Measurements from ENCODE around the gene NEUROG1. TPM values are rescaled to one million over a fixed set of nuclear protein-coding genes. Genes with fewer than 3 reads are reported as not detected.

Gene NEUROG1, protein sequence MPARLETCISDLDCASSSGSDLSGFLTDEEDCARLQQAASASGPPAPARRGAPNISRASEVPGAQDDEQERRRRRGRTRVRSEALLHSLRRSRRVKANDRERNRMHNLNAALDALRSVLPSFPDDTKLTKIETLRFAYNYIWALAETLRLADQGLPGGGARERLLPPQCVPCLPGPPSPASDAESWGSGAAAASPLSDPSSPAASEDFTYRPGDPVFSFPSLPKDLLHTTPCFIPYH
- total RNA-seq (not detected), polyA plus RNA-seq (not detected)
- long read RNA-seq, donor 1, result 0 reads
- long read RNA-seq, donor 2, result 0 reads

- intact Hi-C loops (cut with DNase I), result no loop called here
- Histone ChIP-seq H3K36me3 (ENCODE audit: control insufficient read depth in 1 of 2, insufficient read depth in 2 of 2, low read length in 1 of 2) (no peaks in the 10 kb centered on the region), H3K27me3 (ENCODE audit: control insufficient read depth in 1 of 2, insufficient read depth in 2 of 2, low read length in 1 of 2) (no peaks in the 10 kb centered on the region), H3K9me3 (ENCODE audit: control insufficient read depth, low read length) (no peaks in the 10 kb centered on the region), H3K27ac (ENCODE audit: low read depth in 1 of 2, low read length in 2 of 2) (no peak within 1 kb of the TSS), H3K4me3 (ENCODE audit: low read length in 2 of 2) (no peak within 1 kb of the TSS), H3K4me1 (ENCODE audit: control insufficient read depth in 1 of 2, insufficient read depth in 2 of 2, low read length in 2 of 2) (no peaks in the 10 kb centered on the region)
- DNase-seq (no peak), ATAC-seq (ENCODE audit: low FRiP score) (no peak)
- 2 to 3% methylated on average over 74 of the region's 74 CpGs for WGBS, 2 donors
These were observed at the start of gene NEUROG1 for GRCh38 chr5:135535820-135536801. TSS of gene NEUROG1 (minus strand) at chr5:135535964. CDS start at chr5:135535690, 274 bp downstream.

DNA sequence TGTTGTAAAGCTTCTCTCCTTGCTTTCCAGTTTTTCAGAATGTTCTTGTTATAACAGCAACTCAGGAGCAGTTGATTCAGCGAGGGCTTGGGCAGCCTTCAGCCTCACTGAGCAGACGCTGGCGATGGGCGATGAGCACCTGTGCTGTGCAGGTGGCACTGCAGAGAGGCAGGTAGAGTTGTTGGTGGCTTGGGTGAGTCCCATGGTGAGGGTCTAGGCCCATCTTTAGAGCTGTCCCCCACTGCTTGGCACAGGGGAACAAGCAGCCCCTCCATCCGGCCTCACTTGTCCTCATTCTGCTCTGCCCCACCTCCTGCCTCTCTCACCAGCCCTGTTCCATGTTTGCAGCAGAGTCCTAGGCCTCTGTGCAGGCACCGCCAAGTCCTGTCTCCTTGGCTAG is 49.2 kb upstream of the NEUROG1 start:
- Histone ChIP-seq H3K9me3 (ENCODE audit: control insufficient read depth, low read length) (no peaks in the 10 kb centered on the region), H3K27ac (ENCODE audit: low read depth in 1 of 2, low read length in 2 of 2) (no peak overlapping the region), H3K27me3 (ENCODE audit: control insufficient read depth in 1 of 2, insufficient read depth in 2 of 2, low read length in 1 of 2) (no peaks in the 10 kb centered on the region), H3K4me1 (ENCODE audit: control insufficient read depth in 1 of 2, insufficient read depth in 2 of 2, low read length in 2 of 2) (no peaks in the 10 kb centered on the region), H3K36me3 (ENCODE audit: control insufficient read depth in 1 of 2, insufficient read depth in 2 of 2, low read length in 1 of 2) (no peaks in the 10 kb centered on the region), H3K4me3 (ENCODE audit: low read length in 2 of 2) (no peak overlapping the region)
- DNase-seq (no peak), ATAC-seq (ENCODE audit: low FRiP score) (no peak)
- 77 to 89% methylated on average over 6 of the region's 6 CpGs for WGBS, 2 donors
- intact Hi-C loops (cut with DNase I), result no loop called here

DNA sequence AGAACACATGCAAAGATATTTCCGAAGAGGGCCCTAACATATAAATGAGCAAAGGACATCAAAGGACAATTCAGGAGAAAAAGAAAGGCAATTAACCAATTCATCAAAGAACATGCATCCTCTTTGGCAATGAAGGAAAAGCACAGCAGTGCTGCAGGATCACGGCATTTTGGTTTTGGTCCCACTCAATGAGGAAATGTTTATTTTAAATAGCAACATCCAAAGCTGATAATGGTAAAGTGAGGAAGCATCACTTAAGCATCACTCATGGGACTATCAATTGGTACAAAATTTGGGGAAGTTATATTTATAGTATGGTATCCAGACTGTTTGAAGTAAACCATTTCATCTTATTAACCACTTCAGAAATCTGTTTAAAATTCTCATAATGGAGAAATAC is 48.5 kb upstream of the NEUROG1 start:
- H3K27ac ChIP-seq (ENCODE audit: low read depth in 1 of 2, low read length in 2 of 2), result no peak overlapping the region
- 58 to 64% methylated on average over 2 of the region's 2 CpGs for WGBS, 2 donors
- no peaks in the 10 kb centered on the region for H3K27me3 ChIP-seq (ENCODE audit: control insufficient read depth in 1 of 2, insufficient read depth in 2 of 2, low read length in 1 of 2)

GRCh38 chr5:135582099-135582781 is 46.5 kb upstream of the NEUROG1 start:
- DNase-seq (no peak), ATAC-seq (ENCODE audit: low FRiP score) (no peak)
- no peaks in the 10 kb centered on the region for H3K27me3 ChIP-seq (ENCODE audit: control insufficient read depth in 1 of 2, insufficient read depth in 2 of 2, low read length in 1 of 2)
- H3K36me3 ChIP-seq (ENCODE audit: control insufficient read depth in 1 of 2, insufficient read depth in 2 of 2, low read length in 1 of 2), result no peaks in the 10 kb centered on the region
- H3K9me3 ChIP-seq (ENCODE audit: control insufficient read depth, low read length), result no peaks in the 10 kb centered on the region
- WGBS, 2 donors, result 50 to 56% methylated on average over 6 of the region's 6 CpGs
- H3K27ac ChIP-seq (ENCODE audit: low read depth in 1 of 2, low read length in 2 of 2), result no peak overlapping the region
- H3K4me3 ChIP-seq (ENCODE audit: low read length in 2 of 2), result no peak overlapping the region
- intact Hi-C loops (cut with DNase I), result no loop called here
- no peaks in the 10 kb centered on the region for H3K4me1 ChIP-seq (ENCODE audit: control insufficient read depth in 1 of 2, insufficient read depth in 2 of 2, low read length in 2 of 2)

More for the DNA sequence above, 48.5 kb upstream of the NEUROG1 start:
- intact Hi-C loops (cut with DNase I), result no loop called here
- Histone ChIP-seq H3K4me1 (ENCODE audit: control insufficient read depth in 1 of 2, insufficient read depth in 2 of 2, low read length in 2 of 2) (no peaks in the 10 kb centered on the region), H3K36me3 (ENCODE audit: control insufficient read depth in 1 of 2, insufficient read depth in 2 of 2, low read length in 1 of 2) (no peaks in the 10 kb centered on the region), H3K9me3 (ENCODE audit: control insufficient read depth, low read length) (no peaks in the 10 kb centered on the region), H3K4me3 (ENCODE audit: low read length in 2 of 2) (no peak overlapping the region)
- DNase-seq (no peak), ATAC-seq (ENCODE audit: low FRiP score) (no peak)

DNA sequence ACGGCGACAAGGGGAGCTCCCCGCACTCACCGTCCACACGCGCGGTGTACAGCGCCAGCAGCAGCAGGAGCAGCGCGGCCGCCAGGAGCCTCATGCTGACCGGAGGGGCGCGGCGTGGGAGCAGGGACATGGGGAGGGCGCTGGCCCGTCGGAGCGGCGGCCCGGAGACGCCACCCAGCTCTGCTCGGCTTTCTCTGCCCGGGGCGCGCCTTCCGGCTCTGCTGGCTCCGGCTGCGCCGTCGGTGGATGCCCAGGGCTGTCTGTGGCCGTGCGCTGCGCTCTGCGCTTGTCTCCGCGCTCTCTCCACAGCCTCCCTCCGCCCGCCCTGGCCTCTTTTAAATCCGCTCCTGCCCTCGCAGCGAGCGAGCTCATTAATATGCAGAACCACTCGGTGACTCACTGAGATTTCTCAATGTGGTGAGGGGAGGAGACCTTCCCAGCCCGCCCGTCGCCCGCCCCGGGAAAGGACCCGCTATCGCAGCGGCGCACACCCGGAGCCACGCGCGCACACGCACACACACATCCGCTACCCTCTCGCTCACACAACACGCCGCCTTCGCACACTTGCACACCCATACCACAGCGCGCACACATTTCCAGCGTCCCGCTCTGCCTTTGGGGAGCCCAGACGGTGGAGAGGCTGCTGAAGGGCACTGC is 43.0 kb upstream of the NEUROG1 start, which contains the start of gene CXCL14:
Gene CXCL14 (minus strand): TSS at position 307 of the 657 bp plus-strand sequence. CDS start 213 bp downstream, at position 94.
- no peaks in the 10 kb centered on the region for H3K36me3 ChIP-seq (ENCODE audit: control insufficient read depth in 1 of 2, insufficient read depth in 2 of 2, low read length in 1 of 2)
- H3K4me3 ChIP-seq (ENCODE audit: low read length in 2 of 2), result no peak within 1 kb of the TSS
- intact Hi-C loops (cut with DNase I), result no loop called here
- H3K4me1 ChIP-seq (ENCODE audit: control insufficient read depth in 1 of 2, insufficient read depth in 2 of 2, low read length in 2 of 2), result no peaks in the 10 kb centered on the region
- 0 to 1% methylated on average over 44 to 68 of the region's 68 CpGs for WGBS, 2 donors
- no peak within 1 kb of the TSS for H3K27ac ChIP-seq (ENCODE audit: low read depth in 1 of 2, low read length in 2 of 2)
- no peaks in the 10 kb centered on the region for H3K9me3 ChIP-seq (ENCODE audit: control insufficient read depth, low read length)
- ATAC-seq (ENCODE audit: low FRiP score) (peak; percentile 77), DNase-seq (peak; percentile 71 to 84)
- H3K27me3 ChIP-seq (ENCODE audit: control insufficient read depth in 1 of 2, insufficient read depth in 2 of 2, low read length in 1 of 2), result no peaks in the 10 kb centered on the region

GRCh38 chr5:135578305-135578684 is 42.5 kb upstream of the NEUROG1 start:
- Histone ChIP-seq H3K4me1 (ENCODE audit: control insufficient read depth in 1 of 2, insufficient read depth in 2 of 2, low read length in 2 of 2) (no peaks in the 10 kb centered on the region), H3K4me3 (ENCODE audit: low read length in 2 of 2) (no peak overlapping the region), H3K9me3 (ENCODE audit: control insufficient read depth, low read length) (no peaks in the 10 kb centered on the region), H3K36me3 (ENCODE audit: control insufficient read depth in 1 of 2, insufficient read depth in 2 of 2, low read length in 1 of 2) (no peaks in the 10 kb centered on the region), H3K27ac (ENCODE audit: low read depth in 1 of 2, low read length in 2 of 2) (no peak overlapping the region), H3K27me3 (ENCODE audit: control insufficient read depth in 1 of 2, insufficient read depth in 2 of 2, low read length in 1 of 2) (no peaks in the 10 kb centered on the region)
- no peak for ATAC-seq (ENCODE audit: low FRiP score)
- intact Hi-C loops (cut with DNase I), result no loop called here
- no peak for DNase-seq
- WGBS, 2 donors, result 4 to 5% methylated on average over 21 of the region's 21 CpGs

GRCh38 chr5:135577421-135577820 is 41.7 kb upstream of the NEUROG1 start:
- no peaks in the 10 kb centered on the region for H3K27me3 ChIP-seq (ENCODE audit: control insufficient read depth in 1 of 2, insufficient read depth in 2 of 2, low read length in 1 of 2)
- intact Hi-C loops (cut with DNase I), result no loop called here
- ATAC-seq (ENCODE audit: low FRiP score), result no peak
- no peak overlapping the region for H3K4me3 ChIP-seq (ENCODE audit: low read length in 2 of 2)
- H3K9me3 ChIP-seq (ENCODE audit: control insufficient read depth, low read length), result no peaks in the 10 kb centered on the region
- no peaks in the 10 kb centered on the region for H3K36me3 ChIP-seq (ENCODE audit: control insufficient read depth in 1 of 2, insufficient read depth in 2 of 2, low read length in 1 of 2)
- 35 to 42% methylated on average over 8 of the region's 8 CpGs for WGBS, 2 donors
- no peak overlapping the region for H3K27ac ChIP-seq (ENCODE audit: low read depth in 1 of 2, low read length in 2 of 2)
- H3K4me1 ChIP-seq (ENCODE audit: control insufficient read depth in 1 of 2, insufficient read depth in 2 of 2, low read length in 2 of 2), result no peaks in the 10 kb centered on the region
- no peak for DNase-seq

GRCh38 chr5:135576075-135576599 is 40.4 kb upstream of the NEUROG1 start:
- DNase-seq, result no peak
- no peaks in the 10 kb centered on the region for H3K36me3 ChIP-seq (ENCODE audit: control insufficient read depth in 1 of 2, insufficient read depth in 2 of 2, low read length in 1 of 2)
- no peak overlapping the region for H3K4me3 ChIP-seq (ENCODE audit: low read length in 2 of 2)
- no peaks in the 10 kb centered on the region for H3K9me3 ChIP-seq (ENCODE audit: control insufficient read depth, low read length)
- H3K27ac ChIP-seq (ENCODE audit: low read depth in 1 of 2, low read length in 2 of 2), result no peak overlapping the region
- H3K27me3 ChIP-seq (ENCODE audit: control insufficient read depth in 1 of 2, insufficient read depth in 2 of 2, low read length in 1 of 2), result no peaks in the 10 kb centered on the region
- intact Hi-C loops (cut with DNase I), result no loop called here
- WGBS, 2 donors, result 55 to 58% methylated on average over 6 of the region's 6 CpGs
- no peaks in the 10 kb centered on the region for H3K4me1 ChIP-seq (ENCODE audit: control insufficient read depth in 1 of 2, insufficient read depth in 2 of 2, low read length in 2 of 2)
- no peak for ATAC-seq (ENCODE audit: low FRiP score)

Measured in aorta (tissue), 5 donors.